Right lobe of liver (tissue), 6 donors: Measurements from ENCODE around the gene RAF1. TPM values are rescaled to one million over a fixed set of nuclear protein-coding genes. Genes with fewer than 3 reads are reported as not detected.

ENCODE experiments used
- ATAC-seq, 4 donors: fragments of 200-7000 bp; cut with Tn5 transposase; one replicate each; pipeline ENCODE4 v1.9.1; 2020; ENCODE audit warnings: mild to moderate bottlenecking in 4 of 4, moderate library complexity in 4 of 4
- DNase-seq, 3 donors: peaks; one replicate each; pipeline ENCODE4 v3.0.0-alpha.2; 2020
- H3K27ac ChIP-seq, 3 donors: fragments of 200-600 bp; one replicate each; pipeline ENCODE4 v1.8.0; 2022
- H3K27me3 ChIP-seq, 2 donors: fragments of 200-600 bp; one replicate each; pipeline ENCODE4 v1.8.0; 2022
- H3K36me3 ChIP-seq, 4 donors: fragments of 200-600 bp; sonication (generic) in 1 of 4; one replicate each; pipeline versions ENCODE4 v1.5.1 to v1.8.0; 2017 to 2022; ENCODE audit warnings: control low read depth in 1 of 4
- H3K4me1 ChIP-seq, 4 donors: fragments of 200-600 bp; sonication (generic) in 1 of 4; one replicate each; pipeline versions ENCODE4 v1.5.1 to v1.8.0; 2017 to 2022; ENCODE audit warnings: control low read depth in 1 of 4
- H3K4me3 ChIP-seq, 3 donors: fragments of 200-600 bp; one replicate each; pipeline ENCODE4 v1.8.0; 2022
- H3K9me3 ChIP-seq, 4 donors: fragments of 200-600 bp; sonication (generic) in 1 of 4; one replicate each; pipeline versions ENCODE4 v1.5.1 to v1.8.0; 2017 to 2022; ENCODE audit warnings: control low read depth in 1 of 4
- CTCF ChIP-seq, 4 donors: fragments of 200-600 bp in 3 of 4; fragments of 450-650 bp in 1 of 4; IDR thresholded peaks; one replicate each; pipeline versions ENCODE4 v1.5.1 to v1.8.0; 2016 to 2022; ENCODE audit warnings: antibody characterized with exemption in 4 of 4, mild to moderate bottlenecking in 2 of 4
- POLR2A ChIP-seq: fragments of 450-650 bp; IDR thresholded peaks from one replicate; pipeline ENCODE4 v1.6.1; 2017; ENCODE audit warnings: antibody characterized with exemption, mild to moderate bottlenecking
- WGBS: methylation state at CpG from one replicate; pipeline ENCODE4 v1.1.6; 2018; ENCODE audit warnings: low coverage, low lambda C conversion rate; ENCODE audit not compliant: insufficient coverage; ENCODE audit errors: missing lambda C conversion rate; 5-methylcytosine and 5-hydroxymethylcytosine counted together
- intact Hi-C, 2 donors: fragments of 100-400 bp; cut with DNase I; formaldehyde crosslinking; loops; one replicate each; pipeline versions ENCODE4 v1.11.2 to v1.14.1; 2022
- long read RNA-seq: library from polyadenylated mRNA; unstranded; transcript quantifications from one replicate; pipeline ENCODE4 v2.0.0, GENCODE V29; 2019
- total RNA-seq, 6 experiments: library from RNA; depleted of rRNA in 2 of 6; stranded (reverse); fragments of >200 nt in 2 of 6; fragmentation: NEBNext Ultra II Directional in 3 of 6; extraction: Animal tissue kit (Norgen Biotek cat#: 25700) in 3 of 6; gene quantifications; one replicate each; pipeline versions ENCODE4 v1.1.0 to v1.2.4, GENCODE V29; 2016 to 2023
- donor health status: DM: no; HTN: yes; CAD: no.
- donor health status: DM: no; HTN: no; CAD: no.
- donor health status: DM: no; HTN: no; CAD: no.
- donor health status: DM: no; HTN: yes; CAD: no.
- donor health status: DM: no; HTN: yes; CAD: no.

RAF1 gene
- total RNA-seq = 10 to 100 TPM; 55.7 to 72.8 (median 60.4) TPM
- long read RNA-seq, partial matches to known transcripts = 0 of 10 reads
- long read RNA-seq, other reads (novel, unspliced or antisense) = 7 of 10 reads

DNA sequence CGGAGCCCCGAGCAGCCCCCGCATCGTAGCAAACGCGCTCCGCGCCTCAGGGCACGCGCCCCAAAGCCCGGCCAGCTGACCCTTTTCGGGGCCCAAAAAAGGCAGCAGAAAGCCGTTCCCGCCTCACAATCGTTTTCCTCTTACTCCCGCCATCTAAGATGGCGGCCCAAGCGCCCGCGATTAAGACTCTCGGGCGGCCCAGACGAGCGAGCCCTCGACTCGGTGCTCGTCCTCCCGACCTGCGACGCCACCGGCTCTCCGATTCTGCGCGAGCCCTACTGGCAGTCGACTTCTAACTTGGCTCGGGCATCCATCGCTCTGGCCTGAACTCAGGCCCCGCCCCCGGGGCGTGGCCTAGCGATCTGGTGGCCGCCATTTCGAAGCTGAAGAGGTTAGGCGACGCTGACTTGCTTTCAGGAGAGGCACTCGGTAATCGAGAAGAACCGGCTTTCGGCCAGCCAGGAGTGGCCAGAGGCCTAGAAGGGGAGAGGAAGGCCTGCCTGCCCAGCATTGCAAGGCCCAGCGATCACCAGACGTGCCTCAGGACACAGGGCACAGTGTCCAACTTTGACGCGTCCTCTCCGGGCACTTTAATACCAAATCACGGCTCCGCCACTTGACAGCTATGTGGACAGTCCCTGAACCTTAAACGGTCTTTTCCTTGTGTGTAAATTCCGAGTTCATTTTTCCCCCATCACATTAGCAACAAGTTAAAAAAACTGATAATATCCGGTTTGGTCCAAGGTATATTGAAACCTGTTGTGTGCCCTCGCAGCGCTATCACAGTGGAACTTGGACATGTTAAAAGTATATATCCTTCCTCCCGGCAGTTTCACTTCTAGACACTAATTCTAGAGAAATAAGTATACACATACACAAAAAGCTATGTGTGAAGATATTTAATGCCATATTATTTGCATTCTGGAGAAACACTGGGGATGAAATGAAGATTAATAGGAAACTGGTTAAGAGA is at the start of gene RAF1:
Gene RAF1 (minus strand): TSS at position 182 of the 973 bp plus-strand sequence. CDS start 45,396 bp downstream, outside the sequence.
- peak; percentile 93 to 97 (median 94) for ATAC-seq
- peak within 1 kb of the TSS; percentile 98 to 100 (median 99) for H3K27ac ChIP-seq
- H3K9me3 ChIP-seq = no peaks in the 10 kb centered on the region
- DNase-seq = peak; percentile 98 to 99 (median 99)
- H3K36me3 ChIP-seq = no peaks in the 10 kb centered on the region
- no peak for TF ChIP-seq CTCF (IDR thresholded peaks at IDR 0.05)
- peak; percentile 88 for TF ChIP-seq POLR2A
- peak within 1 kb of the TSS; percentile 77 to 93 (median 85) for H3K4me3 ChIP-seq
- H3K4me1 ChIP-seq = peaks cover 0 to 28% (median 16%) of the 10 kb centered on the region in 4 donors
- intact Hi-C loops = no loop called here
- H3K27me3 ChIP-seq = no peaks in the 10 kb centered on the region
- under 1% methylated on average over 16 of the region's 62 CpGs for WGBS

DNA sequence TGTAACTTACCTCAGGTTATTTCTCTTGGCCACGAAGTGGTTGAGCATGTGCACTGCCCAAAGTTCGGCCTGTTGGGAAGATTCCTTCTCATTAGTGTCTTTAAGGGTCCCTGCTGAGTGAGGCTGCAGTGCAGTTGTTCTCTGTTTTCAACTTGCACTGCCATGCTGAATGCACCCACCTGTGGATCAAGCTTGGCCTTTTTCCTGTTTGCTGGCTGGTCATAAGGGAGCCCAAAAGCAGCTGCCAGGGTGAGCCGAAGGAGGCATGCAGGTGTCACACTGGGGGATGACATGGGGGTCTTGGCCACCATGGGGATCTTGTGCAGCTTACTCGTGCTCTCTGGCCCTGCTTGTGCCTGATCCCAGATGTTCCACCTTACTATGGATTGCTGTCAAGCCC is 46.1 kb upstream of the RAF1 start:
- no peaks in the 10 kb centered on the region for H3K27me3 ChIP-seq
- H3K4me3 ChIP-seq = no peak overlapping the region
- DNase-seq = no peak
- TF ChIP-seq CTCF (IDR thresholded peaks at IDR 0.05) = no peak
- TF ChIP-seq POLR2A = no peak
- intact Hi-C loops = no loop called here
- no peaks in the 10 kb centered on the region for H3K4me1 ChIP-seq
- 100% methylated on average over 1 of the region's 4 CpGs for WGBS
- no peak for ATAC-seq
- no peaks in the 10 kb centered on the region for H3K9me3 ChIP-seq
- H3K27ac ChIP-seq = no peak overlapping the region
- no peaks in the 10 kb centered on the region for H3K36me3 ChIP-seq

GRCh38 chr3:12709334-12709733 is 45.4 kb upstream of the RAF1 start:
- 57% methylated on average over 3 of the region's 3 CpGs for WGBS
- ATAC-seq (no peak), DNase-seq (no peak)
- Histone ChIP-seq H3K27me3 (no peaks in the 10 kb centered on the region), H3K27ac (no peak overlapping the region), H3K4me1 (no peaks in the 10 kb centered on the region), H3K4me3 (no peak overlapping the region), H3K36me3 (no peaks in the 10 kb centered on the region), H3K9me3 (no peaks in the 10 kb centered on the region)
- no peak for TF ChIP-seq POLR2A
- intact Hi-C loops = no loop called here

GRCh38 chr3:12708584-12709192 is 44.8 kb upstream of the RAF1 start:
- Histone ChIP-seq H3K36me3 (no peaks in the 10 kb centered on the region), H3K27ac (no peak overlapping the region), H3K9me3 (no peaks in the 10 kb centered on the region), H3K4me1 (no peaks in the 10 kb centered on the region), H3K4me3 (no peak overlapping the region), H3K27me3 (no peaks in the 10 kb centered on the region)
- ATAC-seq (no peak), DNase-seq (no peak)
- TF ChIP-seq CTCF (IDR thresholded peaks at IDR 0.05) (no peak), POLR2A (no peak)
- 72% methylated on average over 5 of the region's 6 CpGs for WGBS
- intact Hi-C loops = no loop called here
